HG03097 (cell line): Measurements from ENCODE around the gene DYNC1H1.
"Not testable (repeated sequence)": the region's sequence is repeated elsewhere in the genome, so short reads cannot be mapped to it uniquely, and the experiment has no call there.

ENCODE experiments used
- ATAC-seq: cut with Tn5 transposase; IDR thresholded peaks from one replicate; pipeline ENCODE4 v1.9.1; 2021; ENCODE audit not compliant: unreplicated experiment, low FRiP score

DYNC1H1 gene

GRCh38 chr14:101962503-101962874, 1.9 kb upstream of the DYNC1H1 start:
- no peak for ATAC-seq

GRCh38 chr14:101963052-101963451, 1.3 kb upstream of the DYNC1H1 start:
- no peak for ATAC-seq

GRCh38 chr14:101963656-101964296, 597 bp upstream of the DYNC1H1 start:
- no peak for ATAC-seq

- peak; percentile 28 for ATAC-seq
These were observed 790 bp downstream of the DYNC1H1 start for GRCh38 chr14:101965181-101965544.

- no peak for ATAC-seq
These were observed 1.7 kb downstream of the DYNC1H1 start for GRCh38 chr14:101965770-101966722.

- no peak for ATAC-seq
These were observed 2.4 kb downstream of the DYNC1H1 start for GRCh38 chr14:101966742-101967141.

DNA sequence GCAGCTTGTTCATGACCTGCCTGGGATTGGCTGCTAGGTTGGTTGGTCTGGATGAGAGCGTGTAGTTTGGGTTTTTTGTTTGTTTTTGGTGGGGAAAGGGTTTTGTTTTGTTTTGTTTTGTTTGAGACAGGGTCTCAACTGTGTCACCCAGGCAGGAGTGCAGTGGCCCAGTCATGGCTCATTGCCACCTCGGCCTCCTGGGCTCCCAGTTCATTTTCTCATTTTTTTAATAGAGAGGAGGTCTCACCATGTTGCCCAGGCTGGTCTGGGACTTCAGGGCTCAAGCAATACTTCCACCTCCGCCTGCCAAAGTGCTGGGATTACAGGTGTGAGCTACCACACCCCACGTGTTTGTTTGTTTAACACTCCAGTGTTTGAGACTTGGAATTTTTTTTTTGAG, 3.8 kb downstream of the DYNC1H1 start:
- ATAC-seq, result no peak

DNA sequence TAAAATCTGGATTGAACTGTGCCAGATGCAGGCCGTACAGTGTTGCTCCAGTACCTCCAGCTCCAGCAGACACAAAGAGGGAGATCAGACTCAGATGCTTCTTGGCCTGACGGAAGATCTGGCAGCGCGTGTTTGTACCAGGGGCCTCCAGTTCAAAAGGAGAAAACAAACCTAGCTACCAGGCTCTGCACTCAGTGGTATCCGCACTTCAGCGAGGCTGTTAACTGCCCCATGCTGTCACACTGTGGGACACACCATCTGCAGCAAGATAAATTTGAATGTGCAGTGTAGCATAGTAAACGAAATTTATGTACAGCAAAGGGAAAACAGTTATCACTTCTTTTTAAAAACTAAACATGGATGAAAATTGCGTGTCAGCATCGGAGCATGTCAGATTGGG, 5.1 kb downstream of the DYNC1H1 start:
- ATAC-seq, result no peak

- ATAC-seq, result no peak
These were observed 6.5 kb downstream of the DYNC1H1 start for GRCh38 chr14:101970830-101971400.

- not testable (repeated sequence) for ATAC-seq
These were observed 7.1 kb downstream of the DYNC1H1 start for GRCh38 chr14:101971458-101971857.

DNA sequence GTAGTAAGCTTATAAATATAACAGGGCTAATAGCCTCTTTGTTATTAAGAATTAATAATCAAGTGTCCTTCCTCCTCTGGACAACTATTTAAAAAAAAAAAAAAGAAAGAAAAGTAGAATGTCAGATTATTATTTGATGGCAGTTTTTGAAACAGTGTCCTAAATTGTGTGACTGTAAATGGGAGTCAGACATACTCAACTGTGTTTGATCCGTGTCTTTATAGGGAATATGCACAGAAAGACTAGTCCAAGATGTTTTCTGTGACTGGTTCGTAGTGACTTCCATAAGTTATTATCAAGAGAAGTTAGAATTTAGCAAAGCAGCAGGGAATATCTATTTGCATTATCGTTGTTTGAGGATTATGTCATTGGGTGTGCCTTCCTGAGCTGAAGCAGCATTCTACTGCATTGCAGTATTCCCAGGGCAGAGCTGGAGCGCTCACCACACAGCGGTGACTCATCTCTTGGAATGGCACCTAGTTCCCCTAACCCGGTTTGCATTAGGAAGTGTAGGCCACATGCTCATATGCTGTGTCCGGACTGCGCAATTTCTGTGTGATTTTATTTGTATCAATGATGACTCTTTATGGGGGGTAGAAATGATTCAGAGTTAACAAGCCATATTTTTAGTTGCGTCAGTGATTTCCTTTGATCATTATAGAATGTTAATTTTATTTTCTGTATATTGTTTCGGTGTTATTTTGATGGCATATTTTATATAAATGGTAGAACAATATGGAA, 7.9 kb downstream of the DYNC1H1 start:
- ATAC-seq, result no peak

GRCh38 chr14:101973356-101973755, 9.0 kb downstream of the DYNC1H1 start:
- ATAC-seq, result no peak

DNA sequence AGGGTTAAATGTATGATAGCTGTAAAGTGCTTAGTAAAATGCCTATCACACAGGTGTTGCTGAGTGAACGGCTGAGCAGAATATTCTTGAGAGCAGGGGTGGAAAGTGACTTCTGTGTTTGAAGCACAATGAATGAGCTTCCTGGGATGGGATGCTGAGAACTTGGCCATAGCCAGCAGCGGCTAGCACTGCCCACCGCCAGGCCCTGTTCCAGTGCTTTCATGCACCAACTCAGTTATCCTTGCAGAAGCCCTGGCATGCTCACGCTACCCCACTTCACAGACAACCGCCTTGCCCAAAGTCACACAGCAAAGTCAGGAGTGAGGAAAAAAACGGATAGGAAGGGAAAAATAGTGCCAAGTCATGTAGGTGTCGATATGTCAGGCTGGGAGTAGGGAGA, 10.9 kb downstream of the DYNC1H1 start:
- ATAC-seq, result no peak

GRCh38 chr14:101977311-101978071, 13.1 kb downstream of the DYNC1H1 start:
- ATAC-seq, result no peak

DNA sequence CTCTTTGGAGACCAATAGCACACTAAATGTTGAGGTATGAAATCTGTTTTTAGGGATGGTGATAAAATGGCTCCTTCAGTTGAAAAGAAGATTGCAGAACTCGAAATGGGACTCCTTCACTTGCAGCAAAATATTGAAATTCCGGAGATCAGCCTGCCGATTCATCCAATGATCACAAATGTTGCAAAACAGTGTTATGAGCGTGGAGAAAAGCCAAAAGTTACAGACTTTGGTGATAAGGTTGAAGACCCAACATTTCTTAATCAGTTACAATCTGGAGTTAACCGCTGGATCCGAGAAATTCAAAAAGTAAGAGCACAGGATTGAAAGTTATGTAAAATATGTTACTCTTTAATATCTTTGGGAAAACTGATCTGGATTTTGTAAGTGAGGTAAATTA, 15.3 kb downstream of the DYNC1H1 start:
- ATAC-seq, result no peak

- ATAC-seq, result no peak
These were observed 15.9 kb downstream of the DYNC1H1 start for GRCh38 chr14:101980251-101980650.

DNA sequence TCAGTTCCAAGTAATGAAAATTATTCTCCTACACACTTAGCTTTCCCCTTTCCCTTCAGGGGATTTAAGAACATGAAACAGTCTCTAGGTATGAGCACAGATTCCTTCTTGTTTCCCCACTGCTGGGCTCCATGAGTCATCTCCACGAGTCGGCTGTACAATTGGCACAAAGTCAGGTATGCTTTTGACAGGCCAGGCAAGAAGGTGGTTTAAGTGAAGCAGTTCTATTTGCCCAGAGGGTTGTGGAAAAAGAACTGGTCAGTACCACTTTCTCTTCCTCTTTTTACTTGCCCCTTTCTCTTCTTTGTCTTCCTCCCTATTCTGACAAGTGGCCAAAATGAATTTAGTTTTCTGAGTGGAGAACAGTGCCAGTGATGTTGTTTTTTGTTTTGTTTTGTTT, 16.3 kb downstream of the DYNC1H1 start:
- ATAC-seq, result peak; percentile 73

- ATAC-seq, result no peak
These were observed 18.2 kb downstream of the DYNC1H1 start for GRCh38 chr14:101982621-101983020.

GRCh38 chr14:101984831-101985230, 20.5 kb downstream of the DYNC1H1 start:
- not testable (repeated sequence) for ATAC-seq

GRCh38 chr14:101985957-101986356, 21.6 kb downstream of the DYNC1H1 start:
- no peak for ATAC-seq
